Measurements from ENCODE around the gene MRPL4.

GRCh38 chr19:10292206-10292788 lies 40.3 kb downstream of the MRPL4 start:
- TF ChIP-seq POLR2AphosphoS5 (IDR thresholded peaks at IDR 0.05) (no peak), CTCF (IDR thresholded peaks at IDR 0.05) (no peak), POLR2A (IDR thresholded peaks at IDR 0.05) (no peak), EP300 (IDR thresholded peaks at IDR 0.05; ENCODE audit: low read depth) (no peak)
